OCI-LY7 (cell line): ENCODE measurements around the gene C2CD5.

Source experiments
- CTCF ChIP-seq: fragments of 200-600 bp; sonication (generic); conservative IDR thresholded peaks from 2 replicates; pipeline ENCODE4 v1.5.1; 2014; ENCODE audit warnings: mild to moderate bottlenecking, antibody characterized with exemption, low read length, moderate library complexity, mixed read lengths
- EZH2phosphoT487 ChIP-seq: fragments of 200-600 bp; sonication (generic); IDR thresholded peaks from 2 replicates; pipeline ENCODE4 v1.6.1; 2018; ENCODE audit warnings: low read depth, borderline replicate concordance, mild to moderate bottlenecking, mixed run types, antibody characterized with exemption, low read length, moderate library complexity, mixed read lengths

- TF ChIP-seq CTCF = no peak
- no peak for TF ChIP-seq EZH2phosphoT487
These were observed 107.1 kb downstream of the C2CD5 start for GRCh38 chr12:22437031-22437806.
